GM12878 (cell line): Measurements from ENCODE around the gene ERP27. TPM values are rescaled to one million over a fixed set of nuclear protein-coding genes. Genes with fewer than 3 reads are reported as not detected.

ENCODE experiments used
- ATF3 ChIP-seq: IDR thresholded peaks from 2 replicates; pipeline ENCODE4 v1.6.1; 2011; ENCODE audit warnings: low read depth, mild to moderate bottlenecking, low read length, moderate library complexity, borderline replicate concordance; ENCODE audit errors: extremely low read depth
- ATF7 ChIP-seq: fragments of 450-650 bp; IDR thresholded peaks from 2 replicates; pipeline ENCODE4 v1.6.1; 2016; ENCODE audit warnings: low read depth, mild to moderate bottlenecking
- BCLAF1 ChIP-seq: fragments of 450-650 bp; IDR thresholded peaks from 2 replicates; pipeline ENCODE4 v1.6.1; 2017; ENCODE audit warnings: antibody characterized with exemption, mild to moderate bottlenecking, moderate library complexity
- CEBPZ ChIP-seq: fragments of 150-350 bp; IDR thresholded peaks from 2 replicates; pipeline ENCODE4 v1.6.1; 2016; ENCODE audit warnings: low read depth, low read length
- CHD4 ChIP-seq: fragments of 200-600 bp; sonication (generic); IDR thresholded peaks from 2 replicates; pipeline ENCODE4 v1.6.1; 2016; ENCODE audit warnings: mild to moderate bottlenecking
- ETV6 ChIP-seq, 2 experiments: fragments of 450-650 bp in 1 of 2; IDR thresholded peaks in 1 of 2; conservative IDR thresholded peaks in 1 of 2; 2 replicates each; pipeline ENCODE4 v1.6.1; 2014; ENCODE audit warnings: antibody characterized with exemption in 1 of 2, borderline replicate concordance in 1 of 2, low read depth in 1 of 2, mild to moderate bottlenecking in 1 of 2, moderate library complexity in 1 of 2
- FOXM1 ChIP-seq: IDR thresholded peaks from 2 replicates; pipeline ENCODE4 v1.6.1; 2012; ENCODE audit warnings: low read depth, mild to moderate bottlenecking, inconsistent platforms, low read length, moderate library complexity
- HDAC2 ChIP-seq: fragments of 200-600 bp; sonication (generic); IDR thresholded peaks from 2 replicates; pipeline ENCODE4 v1.6.1; 2017
- IRF4 ChIP-seq: IDR thresholded peaks from 2 replicates; pipeline ENCODE4 v1.6.1; 2011; ENCODE audit warnings: low read depth, low read length
- LARP7 ChIP-seq: fragments of 450-650 bp; IDR thresholded peaks from 2 replicates; pipeline ENCODE4 v1.6.1; 2017; ENCODE audit warnings: mild to moderate bottlenecking
- MEF2A ChIP-seq: IDR thresholded peaks from 2 replicates; pipeline ENCODE4 v1.6.1; 2011; ENCODE audit warnings: low read depth, mild to moderate bottlenecking, low read length, moderate library complexity; ENCODE audit not compliant: insufficient read depth
- MTA3 ChIP-seq: IDR thresholded peaks from 2 replicates; pipeline ENCODE4 v1.6.1; 2012; ENCODE audit warnings: low read length, inconsistent platforms, borderline replicate concordance
- MYB ChIP-seq: fragments of 150-350 bp; IDR thresholded peaks from 2 replicates; pipeline ENCODE4 v1.6.1; 2014; ENCODE audit warnings: mild to moderate bottlenecking, low read depth, low read length, borderline replicate concordance
- NFYB ChIP-seq: IDR thresholded peaks from 2 replicates; pipeline ENCODE4 v1.6.1; 2011; ENCODE audit warnings: low read depth, mild to moderate bottlenecking, low read length, improper control_type of control experiment, moderate library complexity; ENCODE audit not compliant: insufficient read depth
- PAX5 ChIP-seq: IDR thresholded peaks from 2 replicates; pipeline ENCODE4 v1.6.1; 2011; ENCODE audit warnings: low read depth, low read length, borderline replicate concordance
- SPI1 ChIP-seq: IDR thresholded peaks from 2 replicates; pipeline ENCODE4 v1.6.1; 2011; ENCODE audit warnings: low read depth, mild to moderate bottlenecking, low read length, moderate library complexity, borderline replicate concordance; ENCODE audit not compliant: insufficient read depth
- TCF12 ChIP-seq: IDR thresholded peaks from 2 replicates; pipeline ENCODE4 v1.6.1; 2011; ENCODE audit warnings: low read depth, mild to moderate bottlenecking, low read length
- USF2 ChIP-seq: IDR thresholded peaks from 2 replicates; pipeline ENCODE4 v1.6.1; 2011; ENCODE audit warnings: low read depth, low read length, improper control_type of control experiment, borderline replicate concordance
- ZBED1 ChIP-seq: IDR thresholded peaks from 2 replicates; pipeline ENCODE4 v1.6.1; 2016; ENCODE audit warnings: borderline replicate concordance
- ZBTB33 ChIP-seq: fragments of 450-650 bp; IDR thresholded peaks from 2 replicates; pipeline ENCODE4 v1.6.1; 2017; ENCODE audit warnings: mild to moderate bottlenecking
- polyA plus RNA-seq, 11 experiments: library from polyadenylated mRNA; depleted of rRNA in 4 of 11; unstranded in 6 of 11; stranded (reverse) in 5 of 11; fragments of >200 nt; fragmentation: Nextera tagmentation in 4 of 11; fragmentation: Illumina TruSeq in 1 of 11; extraction: Ambion mirVana in 4 of 11; extraction: Trizol in 1 of 11; gene quantifications; 1 replicate in 1 of 11; 2 replicates in 10 of 11; pipeline versions ENCODE4 v1.2.1 to v1.2.3, GENCODE V29; 2011 to 2016; ENCODE audit warnings: inconsistent platforms in 2 of 11, missing spikeins in 2 of 11, low read depth in 1 of 11
- total RNA-seq, 4 experiments: library from RNA; depleted of rRNA in 3 of 4; stranded (reverse); fragments of >200 nt in 3 of 4; fragmentation: Illumina TruSeq in 1 of 4; extraction: Trizol in 1 of 4; gene quantifications; 2 replicates each; pipeline versions ENCODE4 v1.2.1 to v1.2.3, GENCODE V29; 2013 to 2021

The ERP27 gene
- total and polyA plus RNA-seq, 10 of the 15 experiments (the other 5 are each of a cell fraction or from before 2014, with no cell fraction given), result 0.91 to 2.4 (median 1.4) TPM

GRCh38 chr12:14961466-14962152 is 23.3 kb upstream of the ERP27 start, which contains the start of gene ARHGDIB (continued):
- no peak for TF ChIP-seq HDAC2
- TF ChIP-seq MEF2A, result 0 out of 2 replicates have a peak, but pooled peaks have one; percentile 23
- no peak for TF ChIP-seq ATF3
- no peak for TF ChIP-seq TCF12
- TF ChIP-seq MYB, result peak; percentile 77
- no peak for TF ChIP-seq LARP7
- TF ChIP-seq CHD4, result no peak
- no peak; the same call in 1 of the 2 replicates for TF ChIP-seq ATF7
- TF ChIP-seq ETV6 (conservative IDR thresholded peaks at IDR 0.05 in 1 of 2, IDR thresholded peaks at IDR 0.05 in 1 of 2; ENCODE audit: borderline replicate concordance in 1 of 2, low read depth in 1 of 2), result peak in 1 of 2 experiments; percentile 97; a peak in 2 of 4 replicates
- no peak for TF ChIP-seq FOXM1
- no peak for TF ChIP-seq USF2
- TF ChIP-seq MTA3, result no peak
- no peak for TF ChIP-seq CEBPZ
- peak; percentile 16; the same call in 1 of the 2 replicates for TF ChIP-seq PAX5
- TF ChIP-seq SPI1, result peak; percentile 50; the same call in 1 of the 2 replicates
- TF ChIP-seq ZBED1, result no peak
- TF ChIP-seq IRF4, result 0 out of 2 replicates have a peak, but pooled peaks have one; percentile 37
- no peak for TF ChIP-seq BCLAF1
- TF ChIP-seq ZBTB33, result no peak
- TF ChIP-seq NFYB, result no peak
